ENCODE measurements around the gene FLCN.

FLCN gene

DNA sequence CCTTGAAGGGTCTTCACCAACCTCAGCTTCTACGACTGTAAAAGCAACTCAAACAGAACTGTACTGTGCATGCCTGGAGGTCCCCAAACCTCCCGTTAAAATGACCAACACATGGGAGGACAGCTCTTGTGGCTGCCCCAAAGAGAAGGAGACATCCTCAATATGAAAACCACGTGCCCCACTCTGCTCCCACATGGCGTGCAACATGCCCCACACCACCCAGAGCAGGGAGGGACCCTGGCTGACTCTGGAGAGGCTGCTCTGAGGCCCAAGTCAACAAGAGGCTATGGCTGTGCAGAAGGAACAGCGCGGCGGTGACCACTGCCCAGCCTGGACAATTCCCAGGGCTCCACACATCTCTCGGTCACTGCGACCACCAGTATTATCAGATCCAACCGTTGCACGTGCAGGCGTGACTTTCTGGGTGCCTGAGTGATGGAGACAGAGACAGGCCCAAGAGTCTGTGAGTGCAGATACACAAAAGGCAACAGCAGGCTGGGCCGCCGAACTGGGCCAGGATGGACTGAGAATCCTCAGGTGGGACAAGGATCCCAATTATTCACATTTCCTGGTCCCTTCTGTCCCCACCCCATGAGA, 32.2 kb downstream of the FLCN start:
- no peak overlapping the region for H2BK12ac ChIP-seq (ENCODE audit: low read length)
- no peak overlapping the region for H3K27ac ChIP-seq (ENCODE audit: low read depth, low read length)
- no peak overlapping the region for H3K14ac ChIP-seq (ENCODE audit: low read length)
- peaks cover 4% of the 10 kb centered on the region for H3K9me3 ChIP-seq (ENCODE audit: insufficient read depth, low read depth, low read length)
- no peak overlapping the region for H2AK5ac ChIP-seq (ENCODE audit: low read length)
- no peaks in the 10 kb centered on the region for H3K79me2 ChIP-seq (ENCODE audit: control insufficient read depth, insufficient read depth, low read length, poor library complexity)
- WGBS (ENCODE audit: extremely low coverage, insufficient coverage, insufficient read length) = no CpG with 5 or more reads among the region's 14 CpGs
- no peaks in the 10 kb centered on the region for H3K36me3 ChIP-seq (ENCODE audit: control insufficient read depth in 1 of 2, insufficient read depth in 2 of 2, low read length in 2 of 2)
- no peak overlapping the region for H3K18ac ChIP-seq (ENCODE audit: low read length)
- no peak overlapping the region for H3K23ac ChIP-seq (ENCODE audit: low read length)
- H3K4me3 ChIP-seq (ENCODE audit: low read depth, low read length) = no peak overlapping the region
- no peaks in the 10 kb centered on the region for H3K27me3 ChIP-seq (ENCODE audit: insufficient read depth, low read length)
- DNase-seq = no peak
- H3K79me1 ChIP-seq (ENCODE audit: low read length) = peaks cover 1% of the 10 kb centered on the region
- no peak overlapping the region for H4K8ac ChIP-seq (ENCODE audit: low read depth, low read length)
- peaks cover 0 to 3% of the 10 kb centered on the region in 2 experiments for H3K4me1 ChIP-seq (ENCODE audit: control insufficient read depth in 1 of 2, insufficient read depth in 2 of 2, low read length in 2 of 2)
- H2BK120ac ChIP-seq (ENCODE audit: insufficient read depth, low read length, poor library complexity) = no peak overlapping the region
- H3K9ac ChIP-seq (ENCODE audit: low read length) = no peak overlapping the region
- no peak overlapping the region for H3K4me2 ChIP-seq (ENCODE audit: low read length)
- H4K12ac ChIP-seq (ENCODE audit: low read depth, low read length) = no peak overlapping the region
- H2BK5ac ChIP-seq (ENCODE audit: low read depth, low read length, poor library complexity) = no peak overlapping the region
- no peak overlapping the region for H2AFZ ChIP-seq (ENCODE audit: insufficient read depth, low read length, poor library complexity)
- H4K91ac ChIP-seq (ENCODE audit: low read depth, low read length) = no peak overlapping the region
- no peak overlapping the region for H3K4ac ChIP-seq (ENCODE audit: low read depth, low read length)

DNA sequence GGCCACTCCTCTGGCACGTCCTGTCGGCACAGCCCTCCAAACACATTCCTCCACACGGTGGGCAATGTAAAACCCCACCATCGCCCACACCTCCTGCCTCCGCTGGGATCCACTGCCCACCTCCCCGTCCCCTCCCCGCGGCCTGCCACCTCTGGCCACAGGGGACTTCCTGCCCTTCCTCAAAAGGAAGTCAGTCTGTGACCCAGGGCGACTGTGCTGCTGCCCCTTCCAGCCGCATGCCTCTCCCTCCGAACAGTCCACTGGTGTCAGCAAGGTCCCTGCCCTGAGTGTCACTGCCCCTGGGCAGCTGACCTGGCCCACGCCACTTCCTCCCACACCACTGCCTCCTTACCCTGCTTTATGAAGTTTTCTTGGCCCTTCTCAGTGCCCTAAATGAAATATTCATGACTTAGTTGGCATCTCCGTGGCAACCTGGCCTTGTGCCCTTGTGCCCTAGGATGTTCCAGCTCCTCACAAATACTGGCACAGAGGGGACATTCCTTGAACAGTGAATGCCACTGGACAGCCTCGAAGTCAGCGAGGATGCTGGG, 32.9 kb downstream of the FLCN start:
- H2BK120ac ChIP-seq (ENCODE audit: insufficient read depth, low read length, poor library complexity) = no peak overlapping the region
- peaks cover 1% of the 10 kb centered on the region for H3K79me1 ChIP-seq (ENCODE audit: low read length)
- H3K4me3 ChIP-seq (ENCODE audit: low read depth, low read length) = no peak overlapping the region
- H3K18ac ChIP-seq (ENCODE audit: low read length) = no peak overlapping the region
- H3K4me1 ChIP-seq (ENCODE audit: control insufficient read depth in 1 of 2, insufficient read depth in 2 of 2, low read length in 2 of 2) = peaks cover 0 to 3% of the 10 kb centered on the region in 2 experiments
- H3K4me2 ChIP-seq (ENCODE audit: low read length) = no peak overlapping the region
- no peak overlapping the region for H3K14ac ChIP-seq (ENCODE audit: low read length)
- no peak overlapping the region for H4K91ac ChIP-seq (ENCODE audit: low read depth, low read length)
- no peak overlapping the region for H3K23ac ChIP-seq (ENCODE audit: low read length)
- WGBS (ENCODE audit: extremely low coverage, insufficient coverage, insufficient read length) = no CpG with 5 or more reads among the region's 15 CpGs
- H2BK5ac ChIP-seq (ENCODE audit: low read depth, low read length, poor library complexity) = no peak overlapping the region
- H3K27ac ChIP-seq (ENCODE audit: low read depth, low read length) = no peak overlapping the region
- no peak overlapping the region for H4K8ac ChIP-seq (ENCODE audit: low read depth, low read length)
- H4K12ac ChIP-seq (ENCODE audit: low read depth, low read length) = no peak overlapping the region
- no peak overlapping the region for H3K9ac ChIP-seq (ENCODE audit: low read length)
- no peak overlapping the region for H2BK12ac ChIP-seq (ENCODE audit: low read length)
- peaks cover 4% of the 10 kb centered on the region for H3K9me3 ChIP-seq (ENCODE audit: insufficient read depth, low read depth, low read length)
- no peak for DNase-seq
- H3K79me2 ChIP-seq (ENCODE audit: control insufficient read depth, insufficient read depth, low read length, poor library complexity) = no peaks in the 10 kb centered on the region
- H2AFZ ChIP-seq (ENCODE audit: insufficient read depth, low read length, poor library complexity) = no peak overlapping the region
- no peaks in the 10 kb centered on the region for H3K27me3 ChIP-seq (ENCODE audit: insufficient read depth, low read length)
- H2AK5ac ChIP-seq (ENCODE audit: low read length) = no peak overlapping the region
- no peaks in the 10 kb centered on the region for H3K36me3 ChIP-seq (ENCODE audit: control insufficient read depth in 1 of 2, insufficient read depth in 2 of 2, low read length in 2 of 2)
- H3K4ac ChIP-seq (ENCODE audit: low read depth, low read length) = no peak overlapping the region

DNA sequence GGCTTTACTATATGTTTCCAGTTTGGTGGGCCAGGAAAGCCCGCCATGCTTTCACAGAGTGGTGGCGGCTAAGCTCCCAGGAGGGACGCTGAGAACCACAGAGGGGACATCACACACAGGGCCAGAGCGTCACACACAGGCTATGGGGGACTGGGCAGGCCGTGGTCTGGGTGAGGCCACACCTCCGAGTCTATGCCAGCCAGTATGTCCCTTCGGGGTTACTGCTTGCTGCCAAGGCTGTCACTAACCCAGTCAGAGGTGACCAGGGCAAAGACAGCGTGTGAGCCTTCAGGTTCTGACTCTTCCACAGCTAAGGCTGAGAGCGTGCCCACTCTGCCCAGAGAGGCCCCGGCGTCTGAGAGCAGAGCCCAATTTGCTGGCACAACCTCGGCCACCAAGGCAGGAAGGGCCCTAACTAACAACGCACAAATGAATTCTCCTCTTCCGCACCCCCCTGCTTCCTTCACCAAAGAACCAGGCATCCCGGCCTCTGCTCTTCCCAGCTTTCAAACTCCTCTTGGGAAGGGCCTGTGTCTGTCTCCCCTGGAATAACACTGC, 33.7 kb downstream of the FLCN start:
- Histone ChIP-seq H2BK5ac (ENCODE audit: low read depth, low read length, poor library complexity) (no peak overlapping the region), H3K79me1 (ENCODE audit: low read length) (peaks cover 1% of the 10 kb centered on the region), H2AFZ (ENCODE audit: insufficient read depth, low read length, poor library complexity) (no peak overlapping the region), H3K18ac (ENCODE audit: low read length) (no peak overlapping the region), H3K4me2 (ENCODE audit: low read length) (no peak overlapping the region), H2AK5ac (ENCODE audit: low read length) (no peak overlapping the region), H3K4ac (ENCODE audit: low read depth, low read length) (no peak overlapping the region), H3K14ac (ENCODE audit: low read length) (no peak overlapping the region), H3K79me2 (ENCODE audit: control insufficient read depth, insufficient read depth, low read length, poor library complexity) (no peaks in the 10 kb centered on the region), H4K12ac (ENCODE audit: low read depth, low read length) (no peak overlapping the region), H3K27ac (ENCODE audit: low read depth, low read length) (no peak overlapping the region), H3K4me1 (ENCODE audit: control insufficient read depth in 1 of 2, insufficient read depth in 2 of 2, low read length in 2 of 2) (peaks cover 0 to 3% of the 10 kb centered on the region in 2 experiments), H3K9ac (ENCODE audit: low read length) (no peak overlapping the region), H3K23ac (ENCODE audit: low read length) (no peak overlapping the region), H2BK120ac (ENCODE audit: insufficient read depth, low read length, poor library complexity) (no peak overlapping the region), H3K27me3 (ENCODE audit: insufficient read depth, low read length) (no peaks in the 10 kb centered on the region), H4K91ac (ENCODE audit: low read depth, low read length) (no peak overlapping the region), H3K4me3 (ENCODE audit: low read depth, low read length) (no peak overlapping the region), H3K9me3 (ENCODE audit: insufficient read depth, low read depth, low read length) (peaks cover 4% of the 10 kb centered on the region), H2BK12ac (ENCODE audit: low read length) (no peak overlapping the region), H3K36me3 (ENCODE audit: control insufficient read depth in 1 of 2, insufficient read depth in 2 of 2, low read length in 2 of 2) (no peaks in the 10 kb centered on the region), H4K8ac (ENCODE audit: low read depth, low read length) (no peak overlapping the region)
- no peak for DNase-seq
- no CpG with 5 or more reads among the region's 15 CpGs for WGBS (ENCODE audit: extremely low coverage, insufficient coverage, insufficient read length)

DNA sequence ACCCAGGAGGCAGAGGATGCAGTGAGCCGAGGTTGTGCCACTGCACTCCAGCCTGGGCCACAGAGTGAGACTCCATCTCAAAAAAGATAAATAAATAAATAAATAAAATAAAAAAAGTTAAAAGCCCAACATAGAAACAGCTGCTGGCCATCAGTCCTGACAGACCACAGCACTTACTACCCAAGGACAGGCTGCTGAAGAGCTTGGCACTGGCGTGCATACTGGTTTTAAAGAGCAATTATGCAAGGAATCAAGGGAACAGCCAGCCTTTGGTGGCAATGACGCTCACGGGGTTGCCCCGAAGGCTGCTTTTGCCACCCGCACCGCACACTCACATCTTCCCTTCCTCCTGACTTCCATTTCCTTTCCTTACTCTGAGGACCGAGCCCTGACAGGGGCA, 35.1 kb downstream of the FLCN start:
- WGBS (ENCODE audit: extremely low coverage, insufficient coverage, insufficient read length) = no CpG with 5 or more reads among the region's 8 CpGs
- no peak overlapping the region for H3K18ac ChIP-seq (ENCODE audit: low read length)
- H3K23ac ChIP-seq (ENCODE audit: low read length) = no peak overlapping the region
- no peak overlapping the region for H2AFZ ChIP-seq (ENCODE audit: insufficient read depth, low read length, poor library complexity)
- H2BK12ac ChIP-seq (ENCODE audit: low read length) = no peak overlapping the region
- H3K4me1 ChIP-seq (ENCODE audit: control insufficient read depth in 1 of 2, insufficient read depth in 2 of 2, low read length in 2 of 2) = peaks cover 0 to 3% of the 10 kb centered on the region in 2 experiments
- no peaks in the 10 kb centered on the region for H3K79me2 ChIP-seq (ENCODE audit: control insufficient read depth, insufficient read depth, low read length, poor library complexity)
- no peak overlapping the region for H3K9ac ChIP-seq (ENCODE audit: low read length)
- H2BK120ac ChIP-seq (ENCODE audit: insufficient read depth, low read length, poor library complexity) = no peak overlapping the region
- H3K79me1 ChIP-seq (ENCODE audit: low read length) = peaks cover 1% of the 10 kb centered on the region
- H3K4me2 ChIP-seq (ENCODE audit: low read length) = no peak overlapping the region
- H4K12ac ChIP-seq (ENCODE audit: low read depth, low read length) = no peak overlapping the region
- H3K27ac ChIP-seq (ENCODE audit: low read depth, low read length) = no peak overlapping the region
- no peak overlapping the region for H3K4me3 ChIP-seq (ENCODE audit: low read depth, low read length)
- no peaks in the 10 kb centered on the region for H3K27me3 ChIP-seq (ENCODE audit: insufficient read depth, low read length)
- H3K4ac ChIP-seq (ENCODE audit: low read depth, low read length) = no peak overlapping the region
- no peak for DNase-seq
- no peak overlapping the region for H2AK5ac ChIP-seq (ENCODE audit: low read length)
- no peak overlapping the region for H3K14ac ChIP-seq (ENCODE audit: low read length)
- no peak overlapping the region for H4K91ac ChIP-seq (ENCODE audit: low read depth, low read length)
- H3K9me3 ChIP-seq (ENCODE audit: insufficient read depth, low read depth, low read length) = peaks cover 4% of the 10 kb centered on the region
- H3K36me3 ChIP-seq (ENCODE audit: control insufficient read depth in 1 of 2, insufficient read depth in 2 of 2, low read length in 2 of 2) = no peaks in the 10 kb centered on the region
- no peak overlapping the region for H2BK5ac ChIP-seq (ENCODE audit: low read depth, low read length, poor library complexity)
- H4K8ac ChIP-seq (ENCODE audit: low read depth, low read length) = no peak overlapping the region

All from trophoblast cell (in vitro differentiated cells and primary cell).